ENCODE data around the gene PTPRT.

- TF ChIP-seq CTCF (conservative IDR thresholded peaks at IDR 0.05; ENCODE audit: low read depth in 2 of 2) (no peak), EZH2 (IDR thresholded peaks at IDR 0.05; ENCODE audit: low read depth, unreplicated experiment) (no peak), JUNB (IDR thresholded peaks at IDR 0.05; ENCODE audit: unreplicated experiment) (no peak), REST (IDR thresholded peaks at IDR 0.05; ENCODE audit: unreplicated experiment) (no peak), POLR2AphosphoS5 (IDR thresholded peaks at IDR 0.05; ENCODE audit: low read depth) (no peak)
These were observed 1107.1 kb downstream of the PTPRT start for GRCh38 chr20:42082611-42083010.
